RWPE2 (cell line): ENCODE results near the gene SNW1.

Experiments
- ATAC-seq: fragments of 200-7000 bp; cut with Tn5 transposase; 3 replicates; pipeline ENCODE4 v1.9.1; 2021; ENCODE audit warnings: low read depth
- DNase-seq: peaks from one replicate; pipeline ENCODE4 v3.0.0-alpha.2; 2020; ENCODE audit warnings: low spot score
- H3K27ac ChIP-seq: fragments of 450-650 bp; 2 replicates; pipeline ENCODE4 v1.5.1; 2017; ENCODE audit warnings: mild to moderate bottlenecking; ENCODE audit not compliant: poor library complexity, severe bottlenecking
- H3K27me3 ChIP-seq: fragments of 250-450 bp; sonication (Bioruptor Pico); 2 replicates; pipeline ENCODE4 v1.5.1; 2021; ENCODE audit warnings: mild to moderate bottlenecking, moderate library complexity; ENCODE audit not compliant: insufficient read depth, poor library complexity, severe bottlenecking
- H3K36me3 ChIP-seq: fragments of 250-450 bp; sonication (Bioruptor Pico); 2 replicates; pipeline ENCODE4 v1.5.1; 2020; ENCODE audit warnings: low read depth, mild to moderate bottlenecking, moderate library complexity
- H3K4me1 ChIP-seq: fragments of 250-450 bp; sonication (Bioruptor Pico); 2 replicates; pipeline ENCODE4 v1.5.1; 2021; ENCODE audit warnings: mild to moderate bottlenecking, moderate library complexity; ENCODE audit not compliant: insufficient read depth, poor library complexity, severe bottlenecking
- H3K4me3 ChIP-seq: fragments of 250-450 bp; sonication (Bioruptor Pico); 2 replicates; pipeline ENCODE4 v1.5.1; 2021; ENCODE audit warnings: mild to moderate bottlenecking, moderate library complexity; ENCODE audit not compliant: severe bottlenecking
- H3K9me3 ChIP-seq: fragments of 250-450 bp; sonication (Bioruptor Pico); 2 replicates; pipeline ENCODE4 v1.5.1; 2021; ENCODE audit warnings: mild to moderate bottlenecking, moderate library complexity; ENCODE audit not compliant: severe bottlenecking
- TF ChIP-seq, protein P1 (sequence below): fragments of 450-650 bp; IDR thresholded peaks from one replicate; pipeline ENCODE4 v1.5.1; 2017; ENCODE audit warnings: mild to moderate bottlenecking, moderate library complexity; ENCODE audit not compliant: poor library complexity, severe bottlenecking

Gene SNW1

DNA sequence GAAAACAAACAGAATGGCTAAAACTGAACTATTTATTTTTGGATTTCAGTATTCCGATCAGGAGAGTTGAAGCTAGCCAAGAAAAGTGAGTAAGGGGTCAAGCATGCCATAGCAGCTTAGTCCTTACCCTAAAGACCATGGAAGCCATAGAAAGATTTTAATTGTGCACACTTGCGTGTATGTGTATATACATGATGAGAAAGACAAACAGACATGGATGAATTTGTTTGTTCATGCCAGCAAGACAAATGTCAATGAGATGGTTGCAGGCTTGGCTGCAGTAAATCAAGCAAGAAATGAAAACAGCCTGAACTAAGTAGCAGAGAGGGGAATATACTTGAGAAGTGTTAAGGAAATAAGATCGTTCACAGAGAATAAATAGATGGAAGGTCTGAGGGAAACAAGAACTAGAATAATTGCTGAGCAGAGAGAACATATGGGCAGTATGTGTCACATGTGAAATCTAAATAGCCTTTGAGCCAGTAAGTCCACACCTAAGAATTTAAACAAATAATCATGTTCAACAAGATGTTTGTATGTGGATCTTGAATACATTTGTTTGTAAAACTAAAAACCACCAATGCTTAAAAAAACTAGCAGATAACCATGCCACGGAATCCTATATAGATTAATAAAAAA, 14.8 kb downstream of the SNW1 start:
- TF ChIP-seq, protein P1, sequence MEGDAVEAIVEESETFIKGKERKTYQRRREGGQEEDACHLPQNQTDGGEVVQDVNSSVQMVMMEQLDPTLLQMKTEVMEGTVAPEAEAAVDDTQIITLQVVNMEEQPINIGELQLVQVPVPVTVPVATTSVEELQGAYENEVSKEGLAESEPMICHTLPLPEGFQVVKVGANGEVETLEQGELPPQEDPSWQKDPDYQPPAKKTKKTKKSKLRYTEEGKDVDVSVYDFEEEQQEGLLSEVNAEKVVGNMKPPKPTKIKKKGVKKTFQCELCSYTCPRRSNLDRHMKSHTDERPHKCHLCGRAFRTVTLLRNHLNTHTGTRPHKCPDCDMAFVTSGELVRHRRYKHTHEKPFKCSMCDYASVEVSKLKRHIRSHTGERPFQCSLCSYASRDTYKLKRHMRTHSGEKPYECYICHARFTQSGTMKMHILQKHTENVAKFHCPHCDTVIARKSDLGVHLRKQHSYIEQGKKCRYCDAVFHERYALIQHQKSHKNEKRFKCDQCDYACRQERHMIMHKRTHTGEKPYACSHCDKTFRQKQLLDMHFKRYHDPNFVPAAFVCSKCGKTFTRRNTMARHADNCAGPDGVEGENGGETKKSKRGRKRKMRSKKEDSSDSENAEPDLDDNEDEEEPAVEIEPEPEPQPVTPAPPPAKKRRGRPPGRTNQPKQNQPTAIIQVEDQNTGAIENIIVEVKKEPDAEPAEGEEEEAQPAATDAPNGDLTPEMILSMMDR, result no peak
- no peak for DNase-seq
- peaks cover 77% of the 10 kb centered on the region for H3K36me3 ChIP-seq
- H3K27me3 ChIP-seq, result no peaks in the 10 kb centered on the region
- H3K4me1 ChIP-seq, result no peaks in the 10 kb centered on the region
- H3K27ac ChIP-seq, result no peak overlapping the region
- no peaks in the 10 kb centered on the region for H3K9me3 ChIP-seq
- ATAC-seq, result no peak
- no peak overlapping the region for H3K4me3 ChIP-seq

DNA sequence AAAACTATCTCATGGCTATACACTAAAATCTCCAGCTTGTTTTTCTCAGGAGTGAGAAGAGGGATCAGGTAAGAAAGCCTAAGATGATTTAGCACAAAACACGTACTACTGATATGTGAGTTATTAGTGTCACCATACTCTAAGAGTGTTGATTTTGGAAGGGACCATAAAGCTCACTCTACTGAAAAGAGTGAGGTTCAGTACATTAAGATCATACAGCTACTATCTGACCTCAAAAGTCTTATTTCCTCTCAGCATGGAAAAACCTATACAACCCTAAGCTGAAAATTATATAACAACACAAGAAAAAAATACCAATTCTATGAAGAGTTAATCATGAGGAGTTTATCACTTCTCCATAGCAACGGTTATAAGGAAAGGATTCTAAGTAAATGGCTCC, 19.5 kb downstream of the SNW1 start:
- Histone ChIP-seq H3K36me3 (peaks cover 83% of the 10 kb centered on the region), H3K4me1 (no peaks in the 10 kb centered on the region), H3K4me3 (no peak overlapping the region), H3K27ac (no peak overlapping the region), H3K27me3 (no peaks in the 10 kb centered on the region), H3K9me3 (no peaks in the 10 kb centered on the region)
- TF ChIP-seq, protein P1, result no peak
- DNase-seq (no peak), ATAC-seq (no peak)

DNA sequence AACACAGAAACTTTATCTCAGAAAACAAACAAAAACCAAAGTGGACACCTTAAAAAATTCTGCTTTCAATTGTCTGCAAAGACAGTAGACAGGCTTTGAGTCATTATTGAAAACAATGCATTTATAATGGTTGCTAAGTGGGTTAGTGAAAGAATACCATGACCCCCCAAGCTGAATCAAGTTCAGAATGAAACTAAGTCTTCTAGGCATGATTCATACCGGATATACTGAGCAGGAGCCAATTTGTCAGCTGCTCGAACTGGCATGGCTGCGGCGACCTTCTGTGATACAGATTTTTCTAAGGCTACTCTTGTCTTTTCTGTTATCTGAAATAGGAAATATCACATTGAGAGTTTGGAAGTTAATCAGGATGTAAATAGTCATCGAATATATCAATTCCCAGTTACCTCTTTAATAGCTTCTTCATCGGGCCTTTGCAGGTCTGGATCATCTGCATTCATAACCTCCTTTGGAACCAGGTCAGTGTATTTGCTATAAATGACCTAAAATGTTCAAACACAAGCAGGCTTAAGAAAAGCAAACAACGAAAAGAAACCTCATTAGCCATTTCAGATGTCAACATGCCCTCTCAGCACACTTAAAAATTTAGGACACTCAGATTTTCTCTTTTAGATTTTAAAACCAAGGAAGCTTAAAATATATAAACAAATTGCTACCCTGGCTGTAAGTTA, 22.3 kb downstream of the SNW1 start:
- H3K4me3 ChIP-seq, result no peak overlapping the region
- ATAC-seq, result no peak
- H3K36me3 ChIP-seq, result peaks cover 90% of the 10 kb centered on the region

DNA sequence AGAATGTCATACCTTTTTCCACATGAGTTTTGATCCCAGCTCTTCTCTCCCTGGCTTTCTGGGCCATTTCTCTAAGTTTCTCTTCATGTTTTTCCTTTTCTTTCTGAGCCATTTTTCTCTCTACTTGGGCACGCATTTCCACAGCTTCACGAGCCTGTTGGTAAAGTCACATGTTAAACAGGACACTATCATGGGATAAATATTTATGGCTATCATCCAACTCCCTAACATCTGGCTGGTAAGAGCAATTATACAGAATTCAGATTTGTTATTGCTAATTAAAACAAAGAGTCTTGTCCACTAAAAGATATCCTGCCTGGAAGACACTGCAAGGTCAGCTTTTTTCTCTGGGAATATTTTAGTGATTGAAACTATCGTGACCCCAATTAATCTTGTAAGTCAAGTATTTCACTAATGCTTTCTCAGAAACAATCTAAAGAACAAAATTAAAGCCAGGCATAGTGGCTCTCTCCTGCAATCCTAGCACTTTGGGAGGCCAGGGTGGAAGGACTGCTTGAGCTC, 29.9 kb downstream of the SNW1 start:
- ATAC-seq (no peak), DNase-seq (no peak)
- H3K4me3 ChIP-seq, result no peak overlapping the region
- peaks cover 99% of the 10 kb centered on the region for H3K36me3 ChIP-seq
- no peaks in the 10 kb centered on the region for H3K27me3 ChIP-seq
- H3K9me3 ChIP-seq, result no peaks in the 10 kb centered on the region
- H3K27ac ChIP-seq, result no peak overlapping the region
- no peaks in the 10 kb centered on the region for H3K4me1 ChIP-seq
- TF ChIP-seq, protein P1, result no peak

More for the DNA sequence above, 22.3 kb downstream of the SNW1 start:
- H3K27me3 ChIP-seq, result no peaks in the 10 kb centered on the region
- TF ChIP-seq, protein P1, result no peak
- no peak for DNase-seq
- H3K27ac ChIP-seq, result no peak overlapping the region
- H3K4me1 ChIP-seq, result no peaks in the 10 kb centered on the region
- no peaks in the 10 kb centered on the region for H3K9me3 ChIP-seq

DNA sequence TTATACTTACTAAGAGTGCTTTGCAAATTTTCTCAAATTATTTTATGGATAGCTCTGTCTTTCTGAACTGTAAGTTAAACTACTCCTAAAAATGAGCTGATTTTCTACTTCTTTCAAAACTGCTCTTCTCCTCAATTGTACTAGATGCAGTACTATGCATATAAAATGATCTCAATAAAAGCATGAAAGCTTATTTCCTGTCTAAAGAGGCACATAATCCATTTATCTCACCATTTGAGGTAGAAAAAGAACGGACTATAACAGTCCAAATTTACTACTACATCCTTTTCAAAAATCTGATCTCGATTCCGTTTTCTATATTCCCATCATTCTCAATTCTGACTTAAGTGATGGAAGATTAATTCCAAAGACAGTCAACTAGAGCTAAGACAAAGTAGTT, 38.7 kb downstream of the SNW1 start:
- H3K27me3 ChIP-seq, result no peaks in the 10 kb centered on the region
- no peak overlapping the region for H3K4me3 ChIP-seq
- ATAC-seq (no peak), DNase-seq (no peak)
- no peaks in the 10 kb centered on the region for H3K9me3 ChIP-seq
- H3K36me3 ChIP-seq, result peaks cover 97% of the 10 kb centered on the region
- H3K27ac ChIP-seq, result no peak overlapping the region
- H3K4me1 ChIP-seq, result no peaks in the 10 kb centered on the region
- TF ChIP-seq, protein P1, result no peak
